Prostate gland (tissue), 2 donors: ENCODE measurements around the gene CERS6.

ENCODE experiments used
- POLR2A ChIP-seq: fragments of 450-650 bp; IDR thresholded peaks from one replicate; pipeline ENCODE4 v1.6.1; 2016; ENCODE audit warnings: antibody characterized with exemption, mild to moderate bottlenecking
- POLR2AphosphoS5 ChIP-seq: sonication (generic); formaldehyde crosslinking; IDR thresholded peaks from one replicate; pipeline ENCODE4 v1.6.1; 2017; ENCODE audit warnings: antibody characterized with exemption
- TF ChIP-seq, protein P1 (sequence below), 4 experiments: fragments of 200-600 bp in 2 of 4; fragments of 450-650 bp in 2 of 4; sonication (generic) in 2 of 4; IDR thresholded peaks; 1 replicate in 3 of 4; 2 replicates in 1 of 4; pipeline ENCODE4 v1.5.1; 2016 to 2019; ENCODE audit warnings: antibody characterized with exemption in 4 of 4, mild to moderate bottlenecking in 2 of 4, moderate library complexity in 2 of 4

- TF ChIP-seq, protein P1, sequence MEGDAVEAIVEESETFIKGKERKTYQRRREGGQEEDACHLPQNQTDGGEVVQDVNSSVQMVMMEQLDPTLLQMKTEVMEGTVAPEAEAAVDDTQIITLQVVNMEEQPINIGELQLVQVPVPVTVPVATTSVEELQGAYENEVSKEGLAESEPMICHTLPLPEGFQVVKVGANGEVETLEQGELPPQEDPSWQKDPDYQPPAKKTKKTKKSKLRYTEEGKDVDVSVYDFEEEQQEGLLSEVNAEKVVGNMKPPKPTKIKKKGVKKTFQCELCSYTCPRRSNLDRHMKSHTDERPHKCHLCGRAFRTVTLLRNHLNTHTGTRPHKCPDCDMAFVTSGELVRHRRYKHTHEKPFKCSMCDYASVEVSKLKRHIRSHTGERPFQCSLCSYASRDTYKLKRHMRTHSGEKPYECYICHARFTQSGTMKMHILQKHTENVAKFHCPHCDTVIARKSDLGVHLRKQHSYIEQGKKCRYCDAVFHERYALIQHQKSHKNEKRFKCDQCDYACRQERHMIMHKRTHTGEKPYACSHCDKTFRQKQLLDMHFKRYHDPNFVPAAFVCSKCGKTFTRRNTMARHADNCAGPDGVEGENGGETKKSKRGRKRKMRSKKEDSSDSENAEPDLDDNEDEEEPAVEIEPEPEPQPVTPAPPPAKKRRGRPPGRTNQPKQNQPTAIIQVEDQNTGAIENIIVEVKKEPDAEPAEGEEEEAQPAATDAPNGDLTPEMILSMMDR (IDR thresholded peaks at IDR 0.05) = no peak
- TF ChIP-seq POLR2A (no peak), POLR2AphosphoS5 (peak; percentile 24)
Observed at GRCh38 chr2:168699844-168700417, 243.9 kb downstream of the CERS6 start.
